ENCODE data around the gene PTPRT.

GRCh38 chr20:42894483-42894882 lies 295.2 kb downstream of the PTPRT start:
- TF ChIP-seq CTCF (IDR thresholded peaks at IDR 0.05), result no peak
- no peak for TF ChIP-seq POLR2A (IDR thresholded peaks at IDR 0.05)
